Left cardiac atrium (tissue), 4 donors: ENCODE data around the gene APOC4. TPM values are rescaled to one million over a fixed set of nuclear protein-coding genes. Genes with fewer than 3 reads are reported as not detected.
"Not testable (repeated sequence)": the region's sequence is repeated elsewhere in the genome, so short reads cannot be mapped to it uniquely, and the experiment has no call there.

Experiments
- ATAC-seq, 2 donors: fragments of 200-7000 bp; cut with Tn5 transposase; one replicate each; pipeline ENCODE4 v1.9.1; 2020; ENCODE audit warnings: mild to moderate bottlenecking in 2 of 2, moderate library complexity in 2 of 2
- DNase-seq: peaks from one replicate; pipeline ENCODE4 v3.0.0-alpha.2; 2020
- intact Hi-C, 2 donors: fragments of 100-400 bp; cut with DNase I; formaldehyde crosslinking; loops; one replicate each; pipeline versions ENCODE4 v1.14.1 to v1.15.1; 2022 to 2023
- total RNA-seq, 2 donors: library from RNA; stranded (reverse); fragmentation: NEBNext Ultra II Directional; extraction: Animal tissue kit (Norgen Biotek cat#: 25700); gene quantifications; one replicate each; pipeline ENCODE4 v1.2.1, GENCODE V29; 2021
- donor health status: DM: no; HTN: yes; CAD: no.
- donor health status: DM: no; HTN: yes; CAD: no; lungs with severe emphysema.
- donor health status: DM: yes; HTN: yes; CAD: no.
- donor health status: Dilated cardiomyopathy.

Gene APOC4
- total RNA-seq, 2 donors from 2014 or later, result not detected

- intact Hi-C loops, result loop anchor here in 1 of 2 donors (5.0 kb wide), 1 partner anchor 47 kb away; the partner anchor contains the start of gene APOE
- ATAC-seq (no peak), DNase-seq (no peak)
Observed at GRCh38 chr19:44954278-44954648, 12.2 kb downstream of the APOC4 start.

- intact Hi-C loops, result loop anchor here in 1 of 2 donors (5.0 kb wide), 1 partner anchor 48 kb away; the partner anchor contains the start of gene APOE
- DNase-seq, result peak; percentile 98
- ATAC-seq, result peak; percentile 97
Observed at GRCh38 chr19:44954649-44955504, 12.8 kb downstream of the APOC4 start, which contains the start of gene CLPTM1. CLPTM1 (plus strand) TSS chr19:44955380; CDS start chr19:44955396, 16 bp downstream.

GRCh38 chr19:44955505-44956439 is 13.7 kb downstream of the APOC4 start:
- ATAC-seq (peak in 1 of 2 donors; percentile 54), DNase-seq (no peak)
- intact Hi-C loops, result no loop called here

- no peak for ATAC-seq
- no peak for DNase-seq
- intact Hi-C loops, result no loop called here
Observed at GRCh38 chr19:44957526-44957925, 15.5 kb downstream of the APOC4 start.

GRCh38 chr19:44958090-44958489 is 16.1 kb downstream of the APOC4 start:
- DNase-seq (no peak), ATAC-seq (no peak)
- intact Hi-C loops, result no loop called here

GRCh38 chr19:44959691-44960090 is 17.7 kb downstream of the APOC4 start:
- intact Hi-C loops, result no loop called here
- no peak for ATAC-seq
- no peak for DNase-seq

- no peak for ATAC-seq
- DNase-seq, result no peak
- intact Hi-C loops, result no loop called here
Observed at GRCh38 chr19:44960906-44961728, 19.1 kb downstream of the APOC4 start.

GRCh38 chr19:44961821-44962220 is 19.8 kb downstream of the APOC4 start:
- ATAC-seq (no peak), DNase-seq (no peak)
- intact Hi-C loops, result no loop called here

- no peak for DNase-seq
- intact Hi-C loops, result no loop called here
- ATAC-seq, result no peak
Observed at GRCh38 chr19:44968118-44968517, 26.1 kb downstream of the APOC4 start.

- DNase-seq (no peak), ATAC-seq (no peak)
- intact Hi-C loops, result no loop called here
Observed at GRCh38 chr19:44968670-44969069, 26.6 kb downstream of the APOC4 start.

- intact Hi-C loops, result no loop called here
- DNase-seq, result no peak
- no peak for ATAC-seq
Observed at GRCh38 chr19:44969437-44969836, 27.4 kb downstream of the APOC4 start.

- DNase-seq, ATAC-seq, intact Hi-C loops: not testable (repeated sequence)
Observed at GRCh38 chr19:44971451-44971850, 29.4 kb downstream of the APOC4 start.

GRCh38 chr19:44972802-44973201 is 30.8 kb downstream of the APOC4 start:
- ATAC-seq, result no peak
- no peak for DNase-seq
- intact Hi-C loops, result no loop called here

- ATAC-seq (no peak), DNase-seq (no peak)
- intact Hi-C loops, result no loop called here
Observed at GRCh38 chr19:44973982-44974735, 32.1 kb downstream of the APOC4 start.

GRCh38 chr19:44974857-44975256 is 32.8 kb downstream of the APOC4 start:
- intact Hi-C loops, result no loop called here
- ATAC-seq (no peak), DNase-seq (no peak)

- DNase-seq (no peak), ATAC-seq (no peak)
- intact Hi-C loops, result no loop called here
Observed at GRCh38 chr19:44975444-44975843, 33.4 kb downstream of the APOC4 start.

GRCh38 chr19:44984005-44984404 is 42.0 kb downstream of the APOC4 start:
- DNase-seq (no peak), ATAC-seq (no peak)
- intact Hi-C loops, result no loop called here

- ATAC-seq, result no peak
- no peak for DNase-seq
- intact Hi-C loops, result no loop called here
Observed at GRCh38 chr19:44985445-44985844, 43.4 kb downstream of the APOC4 start.
